Liver (tissue), 9 donors: ENCODE measurements around the gene DZIP1L. TPM values are rescaled to one million over a fixed set of nuclear protein-coding genes. Genes with fewer than 3 reads are reported as not detected.

ENCODE experiments used
- DNase-seq: peaks from one replicate; pipeline ENCODE4 v3.0.0-alpha.2; 2017; ENCODE audit warnings: low spot score
- H3K27ac ChIP-seq, 2 donors: one replicate each; pipeline ENCODE4 v1.7.0; 2013; ENCODE audit warnings: inconsistent platforms in 2 of 2, low read length in 2 of 2, control low read depth in 1 of 2, low read depth in 1 of 2, mild to moderate bottlenecking in 1 of 2
- H3K27me3 ChIP-seq, 4 donors: one replicate each; pipeline versions ENCODE4 v1.6.1 to v1.7.0; 2013; ENCODE audit warnings: low read length in 3 of 4, inconsistent platforms in 1 of 4, mild to moderate bottlenecking in 1 of 4, moderate library complexity in 1 of 4; ENCODE audit not compliant: control insufficient read depth in 4 of 4, insufficient read depth in 4 of 4
- H3K36me3 ChIP-seq, 4 donors: one replicate each; pipeline versions ENCODE4 v1.6.1 to v1.7.0; 2013; ENCODE audit warnings: low read length in 3 of 4, mild to moderate bottlenecking in 3 of 4, low read depth in 1 of 4, moderate library complexity in 1 of 4; ENCODE audit not compliant: control insufficient read depth in 4 of 4, insufficient read depth in 3 of 4
- H3K4me1 ChIP-seq, 4 donors: one replicate each; pipeline versions ENCODE4 v1.6.1 to v1.7.0; 2013; ENCODE audit warnings: low read length in 3 of 4, mild to moderate bottlenecking in 3 of 4, moderate library complexity in 1 of 4; ENCODE audit not compliant: control insufficient read depth in 4 of 4, insufficient read depth in 4 of 4
- H3K4me3 ChIP-seq, 3 donors: one replicate each; pipeline versions ENCODE4 v1.6.1 to v1.7.0; 2013; ENCODE audit warnings: low read length in 3 of 3, control low read depth in 1 of 3, low read depth in 1 of 3, mild to moderate bottlenecking in 1 of 3
- H3K9ac ChIP-seq, 2 donors: one replicate each; pipeline ENCODE4 v1.7.0; 2013; ENCODE audit warnings: low read length in 2 of 2, mild to moderate bottlenecking in 2 of 2, moderate library complexity in 2 of 2, control low read depth in 1 of 2, low read depth in 1 of 2
- H3K9me3 ChIP-seq, 4 donors: one replicate each; pipeline versions ENCODE4 v1.6.1 to v1.7.0; 2013; ENCODE audit warnings: low read length in 3 of 4; ENCODE audit not compliant: control insufficient read depth in 4 of 4
- EGR1 ChIP-seq, 2 donors: IDR thresholded peaks; 2 replicates each; pipeline ENCODE4 v1.6.1; 2016 to 2018; ENCODE audit warnings: antibody characterized with exemption in 2 of 2, low read depth in 2 of 2
- FOXA1 ChIP-seq: IDR thresholded peaks from 2 replicates; pipeline ENCODE4 v1.6.1; 2016; ENCODE audit warnings: antibody characterized with exemption
- FOXA2 ChIP-seq: IDR thresholded peaks from 2 replicates; pipeline ENCODE4 v1.6.1; 2016; ENCODE audit warnings: antibody characterized with exemption
- GABPA ChIP-seq, 2 donors: IDR thresholded peaks in 1 of 2; conservative IDR thresholded peaks in 1 of 2; 2 replicates each; pipeline ENCODE4 v1.6.1; 2016; ENCODE audit warnings: antibody characterized with exemption in 2 of 2, mild to moderate bottlenecking in 1 of 2, moderate library complexity in 1 of 2
- HNF4A ChIP-seq, 2 donors: conservative IDR thresholded peaks; 2 replicates each; pipeline ENCODE4 v1.6.1; 2016; ENCODE audit warnings: antibody characterized with exemption in 2 of 2, mild to moderate bottlenecking in 2 of 2
- HNF4G ChIP-seq: IDR thresholded peaks from 2 replicates; pipeline ENCODE4 v1.6.1; 2016; ENCODE audit warnings: antibody characterized with exemption
- JUND ChIP-seq, 2 donors: IDR thresholded peaks; 2 replicates each; pipeline ENCODE4 v1.6.1; 2016; ENCODE audit warnings: antibody characterized with exemption in 2 of 2
- NR2F2 ChIP-seq: IDR thresholded peaks from 2 replicates; pipeline ENCODE4 v1.6.1; 2016; ENCODE audit warnings: antibody characterized with exemption
- RAD21 ChIP-seq, 2 donors: IDR thresholded peaks; 2 replicates each; pipeline ENCODE4 v1.6.1; 2016; ENCODE audit warnings: antibody characterized with exemption in 2 of 2, mild to moderate bottlenecking in 2 of 2
- RXRA ChIP-seq, 2 donors: IDR thresholded peaks; 2 replicates each; pipeline ENCODE4 v1.6.1; 2017 to 2018; ENCODE audit warnings: antibody characterized with exemption in 2 of 2, mild to moderate bottlenecking in 1 of 2
- SP1 ChIP-seq: IDR thresholded peaks from 2 replicates; pipeline ENCODE4 v1.6.1; 2018; ENCODE audit warnings: antibody characterized with exemption, mild to moderate bottlenecking
- TAF1 ChIP-seq: conservative IDR thresholded peaks from 2 replicates; pipeline ENCODE4 v1.6.1; 2016; ENCODE audit warnings: antibody characterized with exemption, mild to moderate bottlenecking
- YY1 ChIP-seq: IDR thresholded peaks from 2 replicates; pipeline ENCODE4 v1.6.1; 2016; ENCODE audit warnings: antibody characterized with exemption, mild to moderate bottlenecking
- WGBS: extraction: QIAGEN DNeasy Blood & Tissue Kit; methylation state at CpG from one replicate; pipeline ENCODE4 v1.1.7; 2013; 5-methylcytosine and 5-hydroxymethylcytosine counted together
- polyA plus RNA-seq, 2 donors: library from polyadenylated mRNA; stranded (reverse) in 1 of 2; unstranded in 1 of 2; fragments of 200-250 nt in 1 of 2; fragments of >200 nt in 1 of 2; fragmentation: Nextera tagmentation in 1 of 2; extraction: Ambion mirVana in 1 of 2; gene quantifications; one replicate each; pipeline versions ENCODE4 v1.2.1 to v1.2.3, GENCODE V29; 2013 to 2015
- total RNA-seq, 2 donors: library from RNA; depleted of rRNA; stranded (reverse); fragments of >200 nt; gene quantifications; one replicate each; pipeline ENCODE4 v1.2.3, GENCODE V29; 2014
- TF ChIP-seq, protein P1 (sequence below): fragments of 150-350 bp; IDR thresholded peaks from 2 replicates; pipeline ENCODE4 v1.5.1; 2017; ENCODE audit warnings: improper control_type of control experiment, low read depth, low read length; ENCODE audit not compliant: missing input control
- TF ChIP-seq, protein P2 (sequence below): IDR thresholded peaks from 2 replicates; pipeline ENCODE4 v1.6.1; 2016; ENCODE audit warnings: antibody characterized with exemption
- TF ChIP-seq, protein P3 (sequence below): IDR thresholded peaks from 2 replicates; pipeline ENCODE4 v1.6.1; 2016; ENCODE audit warnings: antibody characterized with exemption
- TF ChIP-seq, protein P4 (sequence below): IDR thresholded peaks from 2 replicates; pipeline ENCODE4 v1.6.1; 2016; ENCODE audit warnings: antibody characterized with exemption, mild to moderate bottlenecking
- TF ChIP-seq, protein P5 (sequence below): IDR thresholded peaks from 2 replicates; pipeline ENCODE4 v1.6.1; 2016; ENCODE audit warnings: antibody characterized with exemption
- donor health status: healthy.
- donor health status: healthy.
- donor health status: healthy.
- donor health status: healthy.
- donor health status: healthy.

Gene DZIP1L
- total and polyA plus RNA-seq, 4 donors: 0.62 to 5.9 (median 1.3) TPM

DNA sequence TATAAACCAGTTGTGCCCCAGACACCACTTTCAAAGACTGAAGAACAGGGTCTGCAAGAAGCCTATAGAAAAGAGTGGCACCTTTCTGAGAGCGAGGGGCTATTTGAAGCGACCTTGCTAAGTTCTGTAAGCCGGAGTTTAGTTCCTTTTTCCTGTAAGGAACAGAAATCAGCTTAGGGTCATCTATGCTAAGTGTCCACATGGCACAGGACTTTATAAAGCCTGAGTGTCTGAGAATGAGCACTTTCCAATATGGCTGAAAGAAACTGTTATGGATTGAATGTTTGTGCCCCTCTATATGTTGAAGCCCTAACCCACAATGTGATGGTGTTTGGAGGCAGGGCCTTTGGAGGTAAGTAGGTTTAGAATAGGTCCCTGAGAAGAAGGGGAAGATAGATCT, 20.8 kb upstream of the DZIP1L start:
- Histone ChIP-seq H3K9ac (no peak overlapping the region), H3K27ac (no peak overlapping the region), H3K36me3 (no peaks in the 10 kb centered on the region), H3K9me3 (no peaks in the 10 kb centered on the region), H3K27me3 (no peaks in the 10 kb centered on the region), H3K4me1 (no peaks in the 10 kb centered on the region), H3K4me3 (no peak overlapping the region)
- TF ChIP-seq FOXA1 (no peak), SP1 (no peak), EGR1 (IDR thresholded peaks at IDR 0.05; ENCODE audit: low read depth in 2 of 2) (no peak), YY1 (no peak), RAD21 (IDR thresholded peaks at IDR 0.05) (no peak), NR2F2 (no peak), FOXA2 (no peak), HNF4G (no peak)
- TF ChIP-seq, protein P1, sequence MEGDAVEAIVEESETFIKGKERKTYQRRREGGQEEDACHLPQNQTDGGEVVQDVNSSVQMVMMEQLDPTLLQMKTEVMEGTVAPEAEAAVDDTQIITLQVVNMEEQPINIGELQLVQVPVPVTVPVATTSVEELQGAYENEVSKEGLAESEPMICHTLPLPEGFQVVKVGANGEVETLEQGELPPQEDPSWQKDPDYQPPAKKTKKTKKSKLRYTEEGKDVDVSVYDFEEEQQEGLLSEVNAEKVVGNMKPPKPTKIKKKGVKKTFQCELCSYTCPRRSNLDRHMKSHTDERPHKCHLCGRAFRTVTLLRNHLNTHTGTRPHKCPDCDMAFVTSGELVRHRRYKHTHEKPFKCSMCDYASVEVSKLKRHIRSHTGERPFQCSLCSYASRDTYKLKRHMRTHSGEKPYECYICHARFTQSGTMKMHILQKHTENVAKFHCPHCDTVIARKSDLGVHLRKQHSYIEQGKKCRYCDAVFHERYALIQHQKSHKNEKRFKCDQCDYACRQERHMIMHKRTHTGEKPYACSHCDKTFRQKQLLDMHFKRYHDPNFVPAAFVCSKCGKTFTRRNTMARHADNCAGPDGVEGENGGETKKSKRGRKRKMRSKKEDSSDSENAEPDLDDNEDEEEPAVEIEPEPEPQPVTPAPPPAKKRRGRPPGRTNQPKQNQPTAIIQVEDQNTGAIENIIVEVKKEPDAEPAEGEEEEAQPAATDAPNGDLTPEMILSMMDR: no peak
- TF ChIP-seq, protein P2, sequence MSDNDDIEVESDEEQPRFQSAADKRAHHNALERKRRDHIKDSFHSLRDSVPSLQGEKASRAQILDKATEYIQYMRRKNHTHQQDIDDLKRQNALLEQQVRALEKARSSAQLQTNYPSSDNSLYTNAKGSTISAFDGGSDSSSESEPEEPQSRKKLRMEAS: no peak
- TF ChIP-seq, protein P3, sequence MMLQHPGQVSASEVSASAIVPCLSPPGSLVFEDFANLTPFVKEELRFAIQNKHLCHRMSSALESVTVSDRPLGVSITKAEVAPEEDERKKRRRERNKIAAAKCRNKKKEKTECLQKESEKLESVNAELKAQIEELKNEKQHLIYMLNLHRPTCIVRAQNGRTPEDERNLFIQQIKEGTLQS: no peak
- TF ChIP-seq, protein P4, sequence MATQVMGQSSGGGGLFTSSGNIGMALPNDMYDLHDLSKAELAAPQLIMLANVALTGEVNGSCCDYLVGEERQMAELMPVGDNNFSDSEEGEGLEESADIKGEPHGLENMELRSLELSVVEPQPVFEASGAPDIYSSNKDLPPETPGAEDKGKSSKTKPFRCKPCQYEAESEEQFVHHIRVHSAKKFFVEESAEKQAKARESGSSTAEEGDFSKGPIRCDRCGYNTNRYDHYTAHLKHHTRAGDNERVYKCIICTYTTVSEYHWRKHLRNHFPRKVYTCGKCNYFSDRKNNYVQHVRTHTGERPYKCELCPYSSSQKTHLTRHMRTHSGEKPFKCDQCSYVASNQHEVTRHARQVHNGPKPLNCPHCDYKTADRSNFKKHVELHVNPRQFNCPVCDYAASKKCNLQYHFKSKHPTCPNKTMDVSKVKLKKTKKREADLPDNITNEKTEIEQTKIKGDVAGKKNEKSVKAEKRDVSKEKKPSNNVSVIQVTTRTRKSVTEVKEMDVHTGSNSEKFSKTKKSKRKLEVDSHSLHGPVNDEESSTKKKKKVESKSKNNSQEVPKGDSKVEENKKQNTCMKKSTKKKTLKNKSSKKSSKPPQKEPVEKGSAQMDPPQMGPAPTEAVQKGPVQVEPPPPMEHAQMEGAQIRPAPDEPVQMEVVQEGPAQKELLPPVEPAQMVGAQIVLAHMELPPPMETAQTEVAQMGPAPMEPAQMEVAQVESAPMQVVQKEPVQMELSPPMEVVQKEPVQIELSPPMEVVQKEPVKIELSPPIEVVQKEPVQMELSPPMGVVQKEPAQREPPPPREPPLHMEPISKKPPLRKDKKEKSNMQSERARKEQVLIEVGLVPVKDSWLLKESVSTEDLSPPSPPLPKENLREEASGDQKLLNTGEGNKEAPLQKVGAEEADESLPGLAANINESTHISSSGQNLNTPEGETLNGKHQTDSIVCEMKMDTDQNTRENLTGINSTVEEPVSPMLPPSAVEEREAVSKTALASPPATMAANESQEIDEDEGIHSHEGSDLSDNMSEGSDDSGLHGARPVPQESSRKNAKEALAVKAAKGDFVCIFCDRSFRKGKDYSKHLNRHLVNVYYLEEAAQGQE: no peak
- WGBS: 63% methylated on average over 3 of the region's 3 CpGs
- DNase-seq: no peak

DNA sequence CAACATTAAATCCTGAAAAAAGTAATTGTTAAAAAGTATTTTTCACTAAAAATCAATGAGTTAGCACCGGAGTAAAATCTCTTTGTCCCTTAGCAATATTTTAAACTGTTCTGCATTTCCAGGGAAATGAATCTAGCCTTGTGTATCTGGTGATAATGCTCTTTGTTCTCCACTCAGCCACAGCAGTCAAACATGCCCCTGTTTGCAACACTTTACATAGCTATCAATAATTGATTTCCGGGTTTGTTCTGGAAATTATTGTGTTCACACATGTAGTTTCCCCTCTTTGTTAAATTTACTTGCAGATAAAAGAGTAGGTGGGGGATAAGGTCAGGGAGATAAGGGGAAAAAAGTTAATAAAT, 20.4 kb upstream of the DZIP1L start:
- 36% methylated on average over 2 of the region's 2 CpGs for WGBS
- H3K27me3 ChIP-seq: no peaks in the 10 kb centered on the region
- no peak overlapping the region for H3K27ac ChIP-seq
- H3K9me3 ChIP-seq: no peaks in the 10 kb centered on the region
- no peaks in the 10 kb centered on the region for H3K4me1 ChIP-seq
- DNase-seq: no peak
- no peak for TF ChIP-seq YY1
- TF ChIP-seq NR2F2: no peak
- no peak for TF ChIP-seq EGR1 (IDR thresholded peaks at IDR 0.05; ENCODE audit: low read depth in 2 of 2)
- TF ChIP-seq GABPA (IDR thresholded peaks at IDR 0.05 in 1 of 2, conservative IDR thresholded peaks at IDR 0.05 in 1 of 2): no peak
- TF ChIP-seq HNF4G: no peak
- TF ChIP-seq RXRA (IDR thresholded peaks at IDR 0.05): no peak
- TF ChIP-seq FOXA2: no peak
- TF ChIP-seq RAD21 (IDR thresholded peaks at IDR 0.05): no peak
- TF ChIP-seq JUND (IDR thresholded peaks at IDR 0.05): no peak
- TF ChIP-seq FOXA1: no peak
- TF ChIP-seq, protein P3: no peak
- TF ChIP-seq HNF4A (conservative IDR thresholded peaks at IDR 0.05): no peak
- TF ChIP-seq, protein P1: no peak
- TF ChIP-seq SP1: no peak
- no peak for TF ChIP-seq TAF1
- TF ChIP-seq, protein P5, sequence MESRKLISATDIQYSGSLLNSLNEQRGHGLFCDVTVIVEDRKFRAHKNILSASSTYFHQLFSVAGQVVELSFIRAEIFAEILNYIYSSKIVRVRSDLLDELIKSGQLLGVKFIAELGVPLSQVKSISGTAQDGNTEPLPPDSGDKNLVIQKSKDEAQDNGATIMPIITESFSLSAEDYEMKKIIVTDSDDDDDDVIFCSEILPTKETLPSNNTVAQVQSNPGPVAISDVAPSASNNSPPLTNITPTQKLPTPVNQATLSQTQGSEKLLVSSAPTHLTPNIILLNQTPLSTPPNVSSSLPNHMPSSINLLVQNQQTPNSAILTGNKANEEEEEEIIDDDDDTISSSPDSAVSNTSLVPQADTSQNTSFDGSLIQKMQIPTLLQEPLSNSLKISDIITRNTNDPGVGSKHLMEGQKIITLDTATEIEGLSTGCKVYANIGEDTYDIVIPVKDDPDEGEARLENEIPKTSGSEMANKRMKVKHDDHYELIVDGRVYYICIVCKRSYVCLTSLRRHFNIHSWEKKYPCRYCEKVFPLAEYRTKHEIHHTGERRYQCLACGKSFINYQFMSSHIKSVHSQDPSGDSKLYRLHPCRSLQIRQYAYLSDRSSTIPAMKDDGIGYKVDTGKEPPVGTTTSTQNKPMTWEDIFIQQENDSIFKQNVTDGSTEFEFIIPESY: no peak
- TF ChIP-seq, protein P2: no peak
- H3K4me3 ChIP-seq: no peak overlapping the region
- no peak overlapping the region for H3K9ac ChIP-seq
- H3K36me3 ChIP-seq: no peaks in the 10 kb centered on the region
